ENCODE results near the gene VEGFB.

DNA sequence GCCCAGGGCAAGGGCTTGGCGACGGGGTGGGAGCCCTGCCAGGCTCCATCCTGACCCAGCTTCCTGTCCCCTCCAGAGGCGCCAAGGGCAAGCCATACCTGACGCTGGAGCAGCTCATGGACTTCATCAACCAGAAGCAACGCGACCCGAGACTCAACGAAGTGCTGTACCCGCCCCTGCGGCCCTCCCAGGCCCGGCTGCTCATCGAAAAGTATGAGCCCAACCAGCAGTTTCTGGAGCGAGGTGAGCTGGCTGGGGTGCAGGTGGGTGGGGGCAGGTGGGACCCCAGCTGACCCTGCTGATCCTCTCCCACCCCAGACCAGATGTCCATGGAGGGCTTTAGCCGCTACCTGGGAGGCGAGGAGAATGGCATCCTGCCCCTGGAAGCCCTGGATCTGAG lies 21.9 kb downstream of the VEGFB start:
- TF ChIP-seq, protein P1, sequence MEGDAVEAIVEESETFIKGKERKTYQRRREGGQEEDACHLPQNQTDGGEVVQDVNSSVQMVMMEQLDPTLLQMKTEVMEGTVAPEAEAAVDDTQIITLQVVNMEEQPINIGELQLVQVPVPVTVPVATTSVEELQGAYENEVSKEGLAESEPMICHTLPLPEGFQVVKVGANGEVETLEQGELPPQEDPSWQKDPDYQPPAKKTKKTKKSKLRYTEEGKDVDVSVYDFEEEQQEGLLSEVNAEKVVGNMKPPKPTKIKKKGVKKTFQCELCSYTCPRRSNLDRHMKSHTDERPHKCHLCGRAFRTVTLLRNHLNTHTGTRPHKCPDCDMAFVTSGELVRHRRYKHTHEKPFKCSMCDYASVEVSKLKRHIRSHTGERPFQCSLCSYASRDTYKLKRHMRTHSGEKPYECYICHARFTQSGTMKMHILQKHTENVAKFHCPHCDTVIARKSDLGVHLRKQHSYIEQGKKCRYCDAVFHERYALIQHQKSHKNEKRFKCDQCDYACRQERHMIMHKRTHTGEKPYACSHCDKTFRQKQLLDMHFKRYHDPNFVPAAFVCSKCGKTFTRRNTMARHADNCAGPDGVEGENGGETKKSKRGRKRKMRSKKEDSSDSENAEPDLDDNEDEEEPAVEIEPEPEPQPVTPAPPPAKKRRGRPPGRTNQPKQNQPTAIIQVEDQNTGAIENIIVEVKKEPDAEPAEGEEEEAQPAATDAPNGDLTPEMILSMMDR (IDR thresholded peaks at IDR 0.05) = no peak
- TF ChIP-seq TCF7L2 (IDR thresholded peaks at IDR 0.05; ENCODE audit: low read depth, low read length) = no peak

All from Panc1 (cell line).